ENCODE results near the gene PPIP5K2.

Gene PPIP5K2

GRCh38 chr5:103255691-103256090 is 135.6 kb downstream of the PPIP5K2 start:
- DNase-seq: no peak

DNA sequence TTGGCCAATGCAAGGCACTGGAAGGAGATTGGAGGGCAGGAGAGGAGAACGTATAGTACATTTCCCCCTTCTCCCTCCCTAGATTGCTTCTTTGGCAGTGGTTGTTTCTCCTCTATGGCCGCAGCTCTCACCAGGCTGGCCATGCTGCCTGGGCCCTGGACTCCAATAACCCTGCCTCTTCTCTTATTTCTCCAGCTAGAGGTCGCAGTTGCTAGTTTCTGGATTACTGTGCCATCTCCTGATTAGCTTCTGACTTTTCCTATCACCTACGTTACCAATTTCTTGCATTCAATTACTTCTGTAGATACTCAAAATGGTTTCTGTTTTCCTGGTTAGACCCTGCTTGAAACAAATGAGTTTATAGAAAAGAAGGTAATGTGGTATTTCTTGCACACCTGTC is 136.1 kb downstream of the PPIP5K2 start:
- DNase-seq: no peak

GRCh38 chr5:103258368-103258956 is 138.4 kb downstream of the PPIP5K2 start, which contains the start of gene MACIR:
MACIR (plus strand) TSS chr5:103258763; CDS start chr5:103275920, 17,157 bp downstream.
- peak; percentile 89 for DNase-seq

DNA sequence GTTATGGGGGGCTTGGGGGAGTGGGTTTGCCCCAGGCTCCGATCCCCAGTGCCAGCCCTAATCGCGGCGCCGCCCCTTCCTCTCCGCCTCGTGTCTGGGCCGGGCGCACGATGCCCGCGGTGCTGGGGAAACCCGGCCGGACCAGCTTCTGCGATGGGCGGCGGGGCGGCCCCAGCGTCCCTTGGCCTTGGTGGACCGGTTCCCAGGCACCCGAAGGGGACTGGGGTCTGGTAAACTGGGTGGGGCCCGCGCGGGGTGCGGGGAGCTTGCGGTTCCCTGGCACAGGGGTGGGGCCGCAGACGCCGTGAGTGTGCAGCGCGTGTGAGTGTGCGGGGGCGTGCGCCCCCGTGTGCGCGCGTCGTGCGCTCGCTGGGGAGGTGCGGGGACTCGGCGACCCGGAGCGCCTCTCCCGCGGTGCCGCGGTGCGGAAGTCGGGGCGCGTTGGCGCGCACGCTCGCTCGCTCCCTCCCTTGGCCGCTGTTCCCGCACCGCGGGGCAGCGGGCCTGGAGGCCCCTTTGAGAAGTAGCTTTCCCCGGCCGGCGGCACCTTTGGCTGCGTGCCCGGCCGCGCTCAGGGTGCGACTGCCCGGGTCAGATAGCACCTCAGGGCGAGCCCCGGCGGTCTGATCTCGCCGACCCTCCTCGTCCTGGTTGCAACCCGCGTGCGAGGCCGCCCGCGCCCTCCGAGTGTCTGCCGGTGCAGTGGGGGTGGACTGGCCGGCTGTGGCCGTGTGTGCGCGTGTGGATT is 139.0 kb downstream of the PPIP5K2 start:
- no peak for DNase-seq

GRCh38 chr5:103259705-103260355 is 139.7 kb downstream of the PPIP5K2 start:
- DNase-seq: no peak

DNA sequence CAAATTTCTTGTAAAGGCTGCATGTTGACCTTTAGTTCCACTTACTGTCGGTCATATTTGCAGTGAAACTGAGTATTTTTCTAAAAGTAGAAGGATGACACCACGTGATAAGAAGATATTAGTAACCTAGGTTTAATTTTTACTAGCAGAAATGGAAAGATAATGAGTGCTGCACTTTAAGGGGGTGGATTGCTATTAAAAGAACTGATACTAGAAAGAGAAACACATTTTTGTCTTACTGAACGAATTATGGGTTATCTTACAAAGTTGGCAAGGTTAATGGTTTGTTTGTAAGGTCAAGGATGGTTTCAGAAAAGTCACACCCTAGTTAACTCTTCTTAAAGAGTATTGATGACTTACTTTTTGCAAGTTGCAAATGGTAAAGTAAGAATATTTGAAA is 140.8 kb downstream of the PPIP5K2 start:
- no peak for DNase-seq
